ENCODE measurements around the gene GLCE.

- TF ChIP-seq, protein P1, sequence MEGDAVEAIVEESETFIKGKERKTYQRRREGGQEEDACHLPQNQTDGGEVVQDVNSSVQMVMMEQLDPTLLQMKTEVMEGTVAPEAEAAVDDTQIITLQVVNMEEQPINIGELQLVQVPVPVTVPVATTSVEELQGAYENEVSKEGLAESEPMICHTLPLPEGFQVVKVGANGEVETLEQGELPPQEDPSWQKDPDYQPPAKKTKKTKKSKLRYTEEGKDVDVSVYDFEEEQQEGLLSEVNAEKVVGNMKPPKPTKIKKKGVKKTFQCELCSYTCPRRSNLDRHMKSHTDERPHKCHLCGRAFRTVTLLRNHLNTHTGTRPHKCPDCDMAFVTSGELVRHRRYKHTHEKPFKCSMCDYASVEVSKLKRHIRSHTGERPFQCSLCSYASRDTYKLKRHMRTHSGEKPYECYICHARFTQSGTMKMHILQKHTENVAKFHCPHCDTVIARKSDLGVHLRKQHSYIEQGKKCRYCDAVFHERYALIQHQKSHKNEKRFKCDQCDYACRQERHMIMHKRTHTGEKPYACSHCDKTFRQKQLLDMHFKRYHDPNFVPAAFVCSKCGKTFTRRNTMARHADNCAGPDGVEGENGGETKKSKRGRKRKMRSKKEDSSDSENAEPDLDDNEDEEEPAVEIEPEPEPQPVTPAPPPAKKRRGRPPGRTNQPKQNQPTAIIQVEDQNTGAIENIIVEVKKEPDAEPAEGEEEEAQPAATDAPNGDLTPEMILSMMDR (IDR thresholded peaks at IDR 0.05) = no peak
- TF ChIP-seq FOXJ3 (CRISPR knock-in tag; IDR thresholded peaks at IDR 0.05; ENCODE audit: borderline replicate concordance) = no peak
- TF ChIP-seq RELA (CRISPR knock-in tag; IDR thresholded peaks at IDR 0.05; ENCODE audit: borderline replicate concordance) = no peak
- TF ChIP-seq, protein P2, sequence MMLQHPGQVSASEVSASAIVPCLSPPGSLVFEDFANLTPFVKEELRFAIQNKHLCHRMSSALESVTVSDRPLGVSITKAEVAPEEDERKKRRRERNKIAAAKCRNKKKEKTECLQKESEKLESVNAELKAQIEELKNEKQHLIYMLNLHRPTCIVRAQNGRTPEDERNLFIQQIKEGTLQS (CRISPR knock-in tag; conservative IDR thresholded peaks at IDR 0.05) = no peak
- peak; percentile 28; the same call in 1 of the 2 replicates for TF ChIP-seq SP1 (CRISPR knock-in tag; conservative IDR thresholded peaks at IDR 0.05)
- no peak for TF ChIP-seq FOXK1 (CRISPR knock-in tag; IDR thresholded peaks at IDR 0.05)
These were observed 40.6 kb upstream of the GLCE start for GRCh38 chr15:69119683-69120395.

Data from WTC11 (cell line).